NB4 (cell line): ENCODE data around the gene ZBTB20.

Experiments used
- CTCF ChIP-seq: IDR thresholded peaks from one replicate; pipeline ENCODE4 v1.5.1; 2012; ENCODE audit warnings: low read depth, low read length
- MYC ChIP-seq: IDR thresholded peaks from 2 replicates; pipeline ENCODE4 v1.6.1; 2011; ENCODE audit warnings: low read depth, low read length
- POLR2A ChIP-seq: IDR thresholded peaks from 2 replicates; pipeline ENCODE4 v1.6.1; 2011; ENCODE audit warnings: mild to moderate bottlenecking; ENCODE audit not compliant: insufficient read length; ENCODE audit errors: extremely low read depth
- TF ChIP-seq, protein P1 (sequence below): IDR thresholded peaks from 2 replicates; pipeline ENCODE4 v1.6.1; 2011; ENCODE audit warnings: low read depth, low read length

DNA sequence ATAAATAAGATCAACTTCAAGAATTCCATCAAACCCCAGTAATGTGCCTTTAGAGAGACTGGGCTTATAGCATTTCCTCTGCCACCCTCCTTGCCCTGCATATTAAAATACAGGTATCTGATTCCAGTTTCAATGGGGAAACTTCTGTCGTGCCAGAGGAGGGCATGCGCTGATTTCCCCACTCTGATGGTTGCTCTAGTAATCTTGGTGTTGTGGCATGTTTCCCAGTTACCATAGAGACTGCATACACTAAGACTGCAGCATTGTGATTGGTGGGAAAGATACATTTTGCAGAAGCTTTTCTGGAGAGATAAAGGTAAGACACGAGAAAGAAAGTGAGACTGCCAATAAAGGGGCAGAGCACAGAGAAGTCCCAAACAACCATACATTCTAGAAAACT lies 627.7 kb downstream of the ZBTB20 start:
- TF ChIP-seq CTCF = no peak
- no peak for TF ChIP-seq POLR2A
- TF ChIP-seq, protein P1, sequence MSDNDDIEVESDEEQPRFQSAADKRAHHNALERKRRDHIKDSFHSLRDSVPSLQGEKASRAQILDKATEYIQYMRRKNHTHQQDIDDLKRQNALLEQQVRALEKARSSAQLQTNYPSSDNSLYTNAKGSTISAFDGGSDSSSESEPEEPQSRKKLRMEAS = no peak
- TF ChIP-seq MYC = no peak
